GM23338 (cell line): ENCODE results near the gene LILRB5. TPM values are rescaled to one million over a fixed set of nuclear protein-coding genes. Genes with fewer than 3 reads are reported as not detected.
"Not testable (repeated sequence)": the region's sequence is repeated elsewhere in the genome, so short reads cannot be mapped to it uniquely, and the experiment has no call there.

Experiments
- ATAC-seq: fragments of 200-7000 bp; cut with Tn5 transposase; 3 replicates; pipeline ENCODE4 v1.9.1; 2020
- DNase-seq: peaks from one replicate; pipeline ENCODE4 v3.0.0-alpha.2; 2015; ENCODE audit warnings: low spot score
- H2AFZ ChIP-seq: fragments of 200-600 bp; sonication (generic); 2 replicates; pipeline ENCODE4 v1.8.0; 2016; ENCODE audit warnings: antibody characterized with exemption, mild to moderate bottlenecking, moderate library complexity
- H3F3A ChIP-seq: fragments of 200-600 bp; sonication (generic); replicated peaks from 2 replicates; pipeline ENCODE4 v1.8.0; 2017; ENCODE audit warnings: antibody characterized with exemption, mixed run types, low read depth
- H3K27ac ChIP-seq: fragments of 200-600 bp; sonication (generic); 2 replicates; pipeline ENCODE4 v1.6.1; 2016; ENCODE audit warnings: low read depth
- H3K27me3 ChIP-seq: fragments of 200-600 bp; sonication (generic); 2 replicates; pipeline ENCODE4 v1.8.0; 2016; ENCODE audit warnings: mild to moderate bottlenecking, mixed run types, moderate library complexity; ENCODE audit not compliant: insufficient read depth
- H3K36me3 ChIP-seq: fragments of 200-600 bp; sonication (generic); 2 replicates; pipeline ENCODE4 v1.8.0; 2016; ENCODE audit warnings: mild to moderate bottlenecking; ENCODE audit not compliant: insufficient read depth
- H3K4me1 ChIP-seq: fragments of 200-600 bp; sonication (generic); 2 replicates; pipeline ENCODE4 v1.8.0; 2016; ENCODE audit warnings: mild to moderate bottlenecking, moderate library complexity; ENCODE audit not compliant: insufficient read depth
- H3K4me2 ChIP-seq: fragments of 200-600 bp; sonication (generic); 2 replicates; pipeline ENCODE4 v1.7.1; 2017; ENCODE audit warnings: mixed run types
- H3K4me3 ChIP-seq: fragments of 200-600 bp; sonication (generic); 2 replicates; pipeline ENCODE4 v1.6.1; 2016; ENCODE audit warnings: mixed run types
- H3K79me2 ChIP-seq: fragments of 200-600 bp; sonication (generic); replicated peaks from 2 replicates; pipeline ENCODE4 v1.8.0; 2017; ENCODE audit warnings: mild to moderate bottlenecking; ENCODE audit not compliant: insufficient read depth
- H3K9me2 ChIP-seq: fragments of 200-600 bp; sonication (generic); 2 replicates; pipeline ENCODE4 v1.8.0; 2017; ENCODE audit not compliant: insufficient read depth
- H4K20me1 ChIP-seq: fragments of 200-600 bp; sonication (generic); replicated peaks from 2 replicates; pipeline ENCODE4 v1.8.0; 2017; ENCODE audit warnings: mild to moderate bottlenecking; ENCODE audit not compliant: insufficient read depth
- H3K27ac Mint-ChIP-seq: 2 replicates; pipeline ENCODE4 v1.8.0; 2020; ENCODE audit warnings: inconsistent platforms, mild to moderate bottlenecking, moderate library complexity, mixed read lengths
- H3K27me3 Mint-ChIP-seq: 3 replicates; pipeline ENCODE4 v1.8.0; 2022; ENCODE audit warnings: low read depth, mild to moderate bottlenecking, moderate library complexity, mixed read lengths, inconsistent platforms; ENCODE audit not compliant: insufficient read depth, poor library complexity
- H3K36me3 Mint-ChIP-seq: 3 replicates; pipeline ENCODE4 v1.8.0; 2021; ENCODE audit warnings: low read depth, mild to moderate bottlenecking, inconsistent platforms, moderate library complexity, mixed read lengths
- H3K4me1 Mint-ChIP-seq: 3 replicates; pipeline ENCODE4 v1.8.0; 2020; ENCODE audit warnings: mild to moderate bottlenecking, inconsistent platforms, mixed read lengths
- H3K4me3 Mint-ChIP-seq: 3 replicates; pipeline ENCODE4 v1.8.0; 2021; ENCODE audit warnings: moderate library complexity, mild to moderate bottlenecking, inconsistent platforms, mixed read lengths
- H3K9me3 Mint-ChIP-seq: 3 replicates; pipeline ENCODE4 v1.8.0; 2020; ENCODE audit warnings: moderate library complexity, mild to moderate bottlenecking, inconsistent platforms, mixed read lengths
- polyA plus RNA-seq: library from polyadenylated mRNA; unstranded; fragments of >200 nt; fragmentation: Nextera tagmentation; extraction: Ambion mirVana; gene quantifications from 2 replicates; pipeline ENCODE4 v1.2.1, GENCODE V29; 2016
- total RNA-seq: library from RNA; depleted of rRNA; stranded (reverse); fragments of >200 nt; shearing (Covaris generic); gene quantifications from 2 replicates; pipeline ENCODE4 v1.2.3, GENCODE V29; 2014

The LILRB5 gene
- total and polyA plus RNA-seq, 2 experiments from 2014 or later, result not detected

DNA sequence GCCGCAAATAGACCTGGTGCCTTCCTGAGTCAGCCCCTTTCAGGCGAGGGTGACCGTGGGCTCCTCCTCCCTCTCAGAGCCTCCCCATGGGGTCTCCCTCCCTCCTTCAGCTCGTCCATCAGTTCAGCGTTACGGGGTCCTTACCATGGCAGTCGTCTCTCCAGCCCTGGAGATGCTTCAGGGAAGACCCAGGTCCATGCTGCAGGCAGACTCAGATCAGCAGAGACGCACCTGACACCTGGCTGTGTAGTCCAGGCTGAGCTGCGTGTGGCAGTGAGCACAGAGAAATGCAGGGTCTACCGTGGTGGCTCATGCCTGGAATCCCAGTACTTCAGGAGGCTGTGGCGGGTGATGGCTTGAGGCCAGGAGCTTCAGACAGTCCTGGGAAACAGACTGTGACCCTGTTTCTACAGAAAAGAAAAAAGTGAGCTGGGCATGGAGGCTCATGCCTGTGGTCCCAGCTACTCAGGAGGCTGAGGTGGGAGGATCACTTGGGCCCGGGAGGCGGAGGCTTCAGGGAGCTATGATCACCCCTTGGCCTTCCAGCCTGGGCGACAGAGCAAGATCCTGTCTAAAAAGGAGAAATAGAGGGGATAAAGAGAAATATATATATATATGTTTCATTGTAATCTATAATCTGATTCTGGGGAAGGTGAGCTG lies 33.7 kb downstream of the LILRB5 start:
- not testable (repeated sequence) for H3K27ac ChIP-seq, H4K20me1 ChIP-seq, H3F3A ChIP-seq, H3K4me3 ChIP-seq, H3K27ac Mint-ChIP-seq, H3K27me3 ChIP-seq, H3K9me2 ChIP-seq, H3K36me3 Mint-ChIP-seq, H3K27me3 Mint-ChIP-seq, H2AFZ ChIP-seq, H3K36me3 ChIP-seq, H3K79me2 ChIP-seq, H3K4me3 Mint-ChIP-seq, H3K9me3 Mint-ChIP-seq, DNase-seq, H3K4me1 Mint-ChIP-seq, H3K4me1 ChIP-seq, H3K4me2 ChIP-seq
- ATAC-seq, result peak; percentile 28

DNA sequence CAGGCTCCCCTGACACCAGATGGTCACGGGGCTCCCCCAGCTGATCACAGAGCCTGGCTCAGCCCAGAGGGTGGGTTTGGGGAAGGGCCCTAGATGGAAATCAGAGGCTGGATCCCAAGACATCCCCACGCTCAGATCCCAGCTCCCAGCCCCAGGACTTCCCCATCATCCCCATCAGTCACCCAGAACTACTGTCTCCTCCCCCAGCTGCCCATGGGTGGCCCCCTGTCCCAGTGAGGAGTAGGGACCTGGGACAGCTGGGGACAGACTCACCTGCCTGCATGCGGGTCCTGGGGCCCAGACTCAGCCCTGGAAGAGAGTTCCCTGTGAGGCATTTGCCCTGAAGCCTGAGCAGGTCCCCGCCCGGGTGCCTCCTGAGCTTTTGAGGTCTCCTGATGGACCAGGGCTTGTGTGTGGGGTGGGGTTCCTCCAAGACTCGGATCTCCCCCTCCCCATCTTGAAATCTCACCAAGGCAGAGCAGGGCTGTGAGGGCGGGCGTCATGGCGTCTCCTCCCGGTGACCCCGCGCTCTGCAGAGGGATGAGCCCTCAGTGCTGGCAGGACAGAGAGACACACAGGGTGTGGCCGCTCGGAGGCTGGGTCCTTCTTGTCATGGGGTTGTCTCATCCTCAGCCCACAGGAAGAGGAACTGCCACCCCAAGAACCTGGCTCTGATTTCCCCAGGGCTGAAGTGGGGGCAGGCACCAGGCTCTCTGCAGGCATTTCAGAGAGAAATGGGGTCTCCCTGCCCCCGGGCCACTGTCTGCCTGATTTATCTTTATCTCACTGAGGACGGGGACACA lies 34.4 kb downstream of the LILRB5 start, which contains the start of gene LILRB3:
Gene LILRB3 (minus strand): TSS at position 534 of the 803 bp plus-strand sequence. CDS start 31 bp downstream, at position 503.
- not testable (repeated sequence) for H3K27ac ChIP-seq, H3K27ac Mint-ChIP-seq, H3K4me3 ChIP-seq, H3K27me3 ChIP-seq, H3K79me2 ChIP-seq, H3K36me3 ChIP-seq, H3K9me3 Mint-ChIP-seq, H3K4me2 ChIP-seq, H3K4me3 Mint-ChIP-seq, H3K27me3 Mint-ChIP-seq, DNase-seq, H3K9me2 ChIP-seq, H4K20me1 ChIP-seq, H3K36me3 Mint-ChIP-seq, H3K4me1 ChIP-seq, H3F3A ChIP-seq, H3K4me1 Mint-ChIP-seq, H2AFZ ChIP-seq
- ATAC-seq, result peak; percentile 47

DNA sequence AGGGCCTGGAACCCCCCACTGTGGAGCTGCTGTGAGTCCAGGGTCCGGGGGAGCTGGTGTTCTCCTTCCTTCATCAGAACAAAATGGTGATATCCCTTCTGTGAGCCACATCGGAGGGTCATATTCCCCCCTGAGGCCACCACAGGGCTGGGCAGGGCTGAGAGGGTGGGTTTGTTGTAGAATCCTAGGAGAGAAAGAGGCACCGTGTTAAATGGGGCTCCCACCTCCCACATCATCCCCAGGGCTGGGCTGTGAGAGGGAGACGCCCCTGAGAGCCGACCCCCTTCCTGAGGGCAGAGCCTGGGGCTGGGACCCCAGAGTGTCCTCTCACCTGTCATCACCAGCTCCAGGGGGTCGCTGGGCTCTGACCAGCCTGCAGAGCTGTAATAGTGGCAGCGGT lies 35.1 kb downstream of the LILRB5 start:
- H3F3A ChIP-seq, H2AFZ ChIP-seq, H3K9me3 Mint-ChIP-seq, H4K20me1 ChIP-seq, H3K4me1 Mint-ChIP-seq, H3K4me2 ChIP-seq, H3K27ac ChIP-seq, H3K36me3 ChIP-seq, H3K36me3 Mint-ChIP-seq, DNase-seq, H3K27ac Mint-ChIP-seq, H3K9me2 ChIP-seq, H3K4me1 ChIP-seq, H3K27me3 Mint-ChIP-seq, H3K4me3 ChIP-seq, H3K27me3 ChIP-seq, ATAC-seq, H3K4me3 Mint-ChIP-seq, H3K79me2 ChIP-seq: not testable (repeated sequence)

DNA sequence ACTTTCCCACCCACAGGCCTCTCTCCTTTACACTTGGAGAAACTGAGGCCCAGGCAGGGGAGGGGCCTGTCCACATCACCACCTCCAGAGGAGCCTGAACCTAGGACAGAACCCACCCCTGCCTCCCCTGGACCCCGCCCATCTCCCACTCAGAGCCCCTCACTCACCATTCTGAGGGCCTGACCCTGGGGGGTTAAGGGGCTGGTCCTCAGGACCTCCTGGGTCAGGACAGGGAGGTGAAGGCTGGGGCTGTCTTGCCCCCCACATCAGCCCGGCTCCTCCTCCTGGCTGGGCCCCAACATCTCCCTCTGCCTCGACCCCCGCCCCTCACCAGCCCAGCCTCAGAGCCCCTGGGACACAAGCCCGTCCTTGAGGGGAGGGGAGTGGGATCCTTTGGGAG lies 37.4 kb downstream of the LILRB5 start:
- DNase-seq, H3K4me1 ChIP-seq, ATAC-seq, H3K4me2 ChIP-seq, H3K79me2 ChIP-seq, H3K27me3 Mint-ChIP-seq, H2AFZ ChIP-seq, H3K27ac Mint-ChIP-seq, H3F3A ChIP-seq, H3K27ac ChIP-seq, H3K27me3 ChIP-seq, H4K20me1 ChIP-seq, H3K4me1 Mint-ChIP-seq, H3K36me3 ChIP-seq, H3K4me3 Mint-ChIP-seq, H3K9me3 Mint-ChIP-seq, H3K9me2 ChIP-seq, H3K4me3 ChIP-seq: not testable (repeated sequence)
- H3K36me3 Mint-ChIP-seq, result peaks cover 18% of the 10 kb centered on the region
